PFSK-1 (cell line): ENCODE data around the gene POU2F2.

Experiments
- FOXP2 ChIP-seq: optimal IDR thresholded peaks from 2 replicates; pipeline ENCODE3; 2011; ENCODE audit warnings: borderline replicate concordance, control low read depth, inconsistent platforms; ENCODE audit not compliant: insufficient read depth; ENCODE audit errors: extremely low read length, extremely low read depth
- POLR2AphosphoS5 ChIP-seq: IDR thresholded peaks from 2 replicates; pipeline ENCODE4 v1.6.1; 2012; ENCODE audit warnings: low read depth, mild to moderate bottlenecking, control low read depth, low read length, moderate library complexity
- SIN3A ChIP-seq: IDR thresholded peaks from 2 replicates; pipeline ENCODE4 v1.6.1; 2012; ENCODE audit warnings: mild to moderate bottlenecking, low read length, moderate library complexity, borderline replicate concordance; ENCODE audit not compliant: insufficient read depth
- TAF1 ChIP-seq: IDR thresholded peaks from 2 replicates; pipeline ENCODE4 v1.6.1; 2012; ENCODE audit warnings: low read length, control low read depth, borderline replicate concordance; ENCODE audit not compliant: insufficient read depth
- TF ChIP-seq, protein P1 (sequence below), 2 experiments: IDR thresholded peaks; 2 replicates each; pipeline versions ENCODE4 v1.6.1 to v1.8.0; 2011 to 2012; ENCODE audit warnings: low read depth in 2 of 2, low read length in 2 of 2, control low read depth in 1 of 2, inconsistent platforms in 1 of 2, mild to moderate bottlenecking in 1 of 2, moderate library complexity in 1 of 2; ENCODE audit not compliant: insufficient read depth in 1 of 2

DNA sequence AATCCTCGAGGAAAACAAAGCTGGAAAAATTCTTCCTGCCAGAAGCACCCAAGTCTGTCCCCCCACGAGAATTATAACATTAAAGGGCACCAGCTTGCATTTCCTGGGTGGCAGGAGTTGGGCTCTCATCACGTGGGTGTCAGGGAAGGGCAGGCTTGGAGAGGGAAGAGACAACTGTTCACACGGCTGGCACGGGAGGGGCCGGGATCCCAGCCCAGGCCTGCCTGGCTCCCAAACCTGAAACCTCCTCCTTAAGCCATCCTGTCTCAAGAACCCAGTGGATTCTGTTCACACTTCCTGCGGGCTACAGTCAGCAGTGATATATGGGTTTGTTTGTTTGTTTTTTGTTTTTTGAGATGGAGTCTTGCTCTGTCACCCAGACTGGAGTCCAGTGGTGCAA is 74.4 kb downstream of the POU2F2 start:
- TF ChIP-seq, protein P1, sequence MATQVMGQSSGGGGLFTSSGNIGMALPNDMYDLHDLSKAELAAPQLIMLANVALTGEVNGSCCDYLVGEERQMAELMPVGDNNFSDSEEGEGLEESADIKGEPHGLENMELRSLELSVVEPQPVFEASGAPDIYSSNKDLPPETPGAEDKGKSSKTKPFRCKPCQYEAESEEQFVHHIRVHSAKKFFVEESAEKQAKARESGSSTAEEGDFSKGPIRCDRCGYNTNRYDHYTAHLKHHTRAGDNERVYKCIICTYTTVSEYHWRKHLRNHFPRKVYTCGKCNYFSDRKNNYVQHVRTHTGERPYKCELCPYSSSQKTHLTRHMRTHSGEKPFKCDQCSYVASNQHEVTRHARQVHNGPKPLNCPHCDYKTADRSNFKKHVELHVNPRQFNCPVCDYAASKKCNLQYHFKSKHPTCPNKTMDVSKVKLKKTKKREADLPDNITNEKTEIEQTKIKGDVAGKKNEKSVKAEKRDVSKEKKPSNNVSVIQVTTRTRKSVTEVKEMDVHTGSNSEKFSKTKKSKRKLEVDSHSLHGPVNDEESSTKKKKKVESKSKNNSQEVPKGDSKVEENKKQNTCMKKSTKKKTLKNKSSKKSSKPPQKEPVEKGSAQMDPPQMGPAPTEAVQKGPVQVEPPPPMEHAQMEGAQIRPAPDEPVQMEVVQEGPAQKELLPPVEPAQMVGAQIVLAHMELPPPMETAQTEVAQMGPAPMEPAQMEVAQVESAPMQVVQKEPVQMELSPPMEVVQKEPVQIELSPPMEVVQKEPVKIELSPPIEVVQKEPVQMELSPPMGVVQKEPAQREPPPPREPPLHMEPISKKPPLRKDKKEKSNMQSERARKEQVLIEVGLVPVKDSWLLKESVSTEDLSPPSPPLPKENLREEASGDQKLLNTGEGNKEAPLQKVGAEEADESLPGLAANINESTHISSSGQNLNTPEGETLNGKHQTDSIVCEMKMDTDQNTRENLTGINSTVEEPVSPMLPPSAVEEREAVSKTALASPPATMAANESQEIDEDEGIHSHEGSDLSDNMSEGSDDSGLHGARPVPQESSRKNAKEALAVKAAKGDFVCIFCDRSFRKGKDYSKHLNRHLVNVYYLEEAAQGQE (IDR thresholded peaks at IDR 0.05; ENCODE audit: insufficient read depth in 1 of 2, low read depth in 2 of 2, low read length in 2 of 2): no peak
- TF ChIP-seq POLR2AphosphoS5 (no peak), SIN3A (no peak), TAF1 (no peak), FOXP2 (no peak)
